Measurements from ENCODE around the gene TCF21. TPM values are rescaled to one million over a fixed set of nuclear protein-coding genes. Genes with fewer than 3 reads are reported as not detected.

Gene TCF21
- total and polyA plus RNA-seq, 2 of the 4 experiments (the other 2 are of a cell fraction) = 6.6 to 10.0 TPM

DNA sequence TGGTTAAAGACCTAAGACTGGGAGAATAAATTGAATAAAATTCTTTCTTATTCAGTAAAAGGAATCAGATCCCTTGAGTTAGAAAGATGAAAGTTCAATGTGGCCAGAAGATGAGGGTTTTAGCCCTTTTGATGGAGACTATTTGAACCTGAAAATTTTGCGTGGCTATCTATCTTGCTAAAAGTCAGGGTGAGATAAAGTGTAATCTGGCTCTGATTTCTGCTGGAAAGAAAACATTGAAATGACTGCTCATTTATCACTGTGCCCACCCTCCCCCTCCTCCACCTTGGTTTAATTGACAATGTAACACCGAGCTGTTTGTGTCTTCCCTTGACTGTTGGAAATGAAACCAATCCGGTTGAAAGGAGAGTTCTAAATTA, 32.9 kb upstream of the TCF21 start:
- DNase-seq (no peak), ATAC-seq (ENCODE audit: low read depth) (no peak)
- H3K56ac ChIP-seq (ENCODE audit: extremely low read depth, insufficient read depth, low read length) = no peak overlapping the region
- no peak overlapping the region for H2AK5ac ChIP-seq (ENCODE audit: low read depth, low read length)
- H3K4me1 ChIP-seq (ENCODE audit: control insufficient read depth, insufficient read depth, low read length) = no peaks in the 10 kb centered on the region
- H4K91ac ChIP-seq (ENCODE audit: insufficient read depth, low read depth, low read length) = no peak overlapping the region
- H3K4me3 ChIP-seq (ENCODE audit: insufficient read depth, low read depth, low read length) = no peak overlapping the region
- no peaks in the 10 kb centered on the region for H3K9me3 ChIP-seq (ENCODE audit: control insufficient read depth, insufficient read depth, low read length)
- no peaks in the 10 kb centered on the region for H3K9me1 ChIP-seq (ENCODE audit: insufficient read depth, low read length)
- no peaks in the 10 kb centered on the region for H3K79me1 ChIP-seq (ENCODE audit: low read depth in 1 of 2, low read length in 2 of 2)
- H3K23ac ChIP-seq (ENCODE audit: low read depth, low read length) = no peak overlapping the region
- no peak overlapping the region for H3K14ac ChIP-seq (replicated peaks; ENCODE audit: low read depth, low read length)
- no peak for TF ChIP-seq MAFK (IDR thresholded peaks at IDR 0.05; ENCODE audit: low read depth, low read length)
- TF ChIP-seq MXI1 (IDR thresholded peaks at IDR 0.05; ENCODE audit: borderline replicate concordance, low read depth, low read length) = no peak
- no peak for TF ChIP-seq CHD1 (IDR thresholded peaks at IDR 0.05; ENCODE audit: low read depth, low read length)
- no peak for TF ChIP-seq NFE2L2 (IDR thresholded peaks at IDR 0.05; ENCODE audit: low read depth, low read length)
- no peak for TF ChIP-seq POLR2A (IDR thresholded peaks at IDR 0.05; ENCODE audit: low read depth, low read length)
- TF ChIP-seq MAZ (IDR thresholded peaks at IDR 0.05; ENCODE audit: borderline replicate concordance, low read depth, low read length) = no peak
- no peak for TF ChIP-seq RAD21 (IDR thresholded peaks at IDR 0.05; ENCODE audit: low read length)
- no peak for TF ChIP-seq RCOR1 (IDR thresholded peaks at IDR 0.05; ENCODE audit: insufficient replicate concordance, low read length)
- no peak for TF ChIP-seq SMC3 (IDR thresholded peaks at IDR 0.05; ENCODE audit: low read depth, low read length)
- TF ChIP-seq CEBPB (IDR thresholded peaks at IDR 0.05; ENCODE audit: low read depth, low read length) = no peak
- no peak for TF ChIP-seq RFX5 (IDR thresholded peaks at IDR 0.05; ENCODE audit: low read depth, low read length)
- TF ChIP-seq, protein P1, sequence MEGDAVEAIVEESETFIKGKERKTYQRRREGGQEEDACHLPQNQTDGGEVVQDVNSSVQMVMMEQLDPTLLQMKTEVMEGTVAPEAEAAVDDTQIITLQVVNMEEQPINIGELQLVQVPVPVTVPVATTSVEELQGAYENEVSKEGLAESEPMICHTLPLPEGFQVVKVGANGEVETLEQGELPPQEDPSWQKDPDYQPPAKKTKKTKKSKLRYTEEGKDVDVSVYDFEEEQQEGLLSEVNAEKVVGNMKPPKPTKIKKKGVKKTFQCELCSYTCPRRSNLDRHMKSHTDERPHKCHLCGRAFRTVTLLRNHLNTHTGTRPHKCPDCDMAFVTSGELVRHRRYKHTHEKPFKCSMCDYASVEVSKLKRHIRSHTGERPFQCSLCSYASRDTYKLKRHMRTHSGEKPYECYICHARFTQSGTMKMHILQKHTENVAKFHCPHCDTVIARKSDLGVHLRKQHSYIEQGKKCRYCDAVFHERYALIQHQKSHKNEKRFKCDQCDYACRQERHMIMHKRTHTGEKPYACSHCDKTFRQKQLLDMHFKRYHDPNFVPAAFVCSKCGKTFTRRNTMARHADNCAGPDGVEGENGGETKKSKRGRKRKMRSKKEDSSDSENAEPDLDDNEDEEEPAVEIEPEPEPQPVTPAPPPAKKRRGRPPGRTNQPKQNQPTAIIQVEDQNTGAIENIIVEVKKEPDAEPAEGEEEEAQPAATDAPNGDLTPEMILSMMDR (conservative IDR thresholded peaks at IDR 0.05; ENCODE audit: low read depth, low read length) = no peak
- TF ChIP-seq, protein P2, sequence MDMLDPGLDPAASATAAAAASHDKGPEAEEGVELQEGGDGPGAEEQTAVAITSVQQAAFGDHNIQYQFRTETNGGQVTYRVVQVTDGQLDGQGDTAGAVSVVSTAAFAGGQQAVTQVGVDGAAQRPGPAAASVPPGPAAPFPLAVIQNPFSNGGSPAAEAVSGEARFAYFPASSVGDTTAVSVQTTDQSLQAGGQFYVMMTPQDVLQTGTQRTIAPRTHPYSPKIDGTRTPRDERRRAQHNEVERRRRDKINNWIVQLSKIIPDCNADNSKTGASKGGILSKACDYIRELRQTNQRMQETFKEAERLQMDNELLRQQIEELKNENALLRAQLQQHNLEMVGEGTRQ (IDR thresholded peaks at IDR 0.05; ENCODE audit: low read depth, low read length) = no peak
- TF ChIP-seq, protein P3, sequence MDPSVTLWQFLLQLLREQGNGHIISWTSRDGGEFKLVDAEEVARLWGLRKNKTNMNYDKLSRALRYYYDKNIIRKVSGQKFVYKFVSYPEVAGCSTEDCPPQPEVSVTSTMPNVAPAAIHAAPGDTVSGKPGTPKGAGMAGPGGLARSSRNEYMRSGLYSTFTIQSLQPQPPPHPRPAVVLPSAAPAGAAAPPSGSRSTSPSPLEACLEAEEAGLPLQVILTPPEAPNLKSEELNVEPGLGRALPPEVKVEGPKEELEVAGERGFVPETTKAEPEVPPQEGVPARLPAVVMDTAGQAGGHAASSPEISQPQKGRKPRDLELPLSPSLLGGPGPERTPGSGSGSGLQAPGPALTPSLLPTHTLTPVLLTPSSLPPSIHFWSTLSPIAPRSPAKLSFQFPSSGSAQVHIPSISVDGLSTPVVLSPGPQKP (IDR thresholded peaks at IDR 0.05; ENCODE audit: borderline replicate concordance, low read depth, low read length) = no peak
- no peak for TF ChIP-seq FOS (IDR thresholded peaks at IDR 0.05; ENCODE audit: low read depth, low read length)
- no peak for TF ChIP-seq BHLHE40 (IDR thresholded peaks at IDR 0.05; ENCODE audit: low read depth, low read length)
- no peak overlapping the region for H2AK9ac ChIP-seq (replicated peaks; ENCODE audit: low read depth, low read length, poor library complexity)
- no peak overlapping the region for H3K4ac ChIP-seq (ENCODE audit: low read depth, low read length)
- in situ Hi-C loops (cut with MboI; ENCODE audit: low sequenced_read_pairs) (no loop called here), dilution Hi-C loops (cut with HindIII; ENCODE audit: low sequenced_read_pairs, unreplicated experiment) (no loop called here), intact Hi-C loops (cut with micrococcal nuclease) (no loop called here)
- no peaks in the 10 kb centered on the region for H3K27me3 ChIP-seq (ENCODE audit: control insufficient read depth, insufficient read depth, low read length)
- no peak overlapping the region for H2BK20ac ChIP-seq (ENCODE audit: low read depth, low read length)
- H3K18ac ChIP-seq (ENCODE audit: low read depth, low read length) = no peak overlapping the region
- no peak overlapping the region for H3K27ac ChIP-seq (ENCODE audit: insufficient read depth, low read length)
- no peak overlapping the region for H4K5ac ChIP-seq (ENCODE audit: low read depth, low read length)
- WGBS, 2 experiments (ENCODE audit: extremely low coverage in 2 of 2, insufficient read length in 1 of 2) = 86% methylated on average over 1 of the region's 3 CpGs; no CpG with 5 or more reads in 1 of the 2 experiments
- BruUV-seq (replicated peaks) = no TSS peak
- no peak overlapping the region for H2BK15ac ChIP-seq (ENCODE audit: low read depth, low read length)
- no peaks in the 10 kb centered on the region for H4K20me1 ChIP-seq (ENCODE audit: insufficient read depth, low read length)
- no peak overlapping the region for H2BK120ac ChIP-seq (ENCODE audit: low read depth, low read length)
- ChIA-PET CTCF (no interaction called here), POLR2A (ENCODE audit: unreplicated experiment) (no interaction called here)
- H4K8ac ChIP-seq (ENCODE audit: low read depth in 2 of 2, low read length in 2 of 2) = no peak overlapping the region
- no peak overlapping the region for H3K9ac ChIP-seq (ENCODE audit: low read depth, low read length)
- H2AFZ ChIP-seq (replicated peaks; ENCODE audit: low read length, poor library complexity) = no peak overlapping the region
- no peaks in the 10 kb centered on the region for H3K36me3 ChIP-seq (ENCODE audit: control insufficient read depth, insufficient read depth, low read length)
- H3K4me2 ChIP-seq (ENCODE audit: low read depth, low read length) = no peak overlapping the region
- no peak overlapping the region for H2BK5ac ChIP-seq (ENCODE audit: low read depth, low read length, poor library complexity, severe bottlenecking)

All from IMR-90 (cell line).